Measurements from ENCODE around the gene TBL1XR1.

TBL1XR1 gene

GRCh38 chr3:177134816-177135210, 62.5 kb downstream of the TBL1XR1 start:
- no peak overlapping the region for H2AFZ ChIP-seq (ENCODE audit: low read length)
- H3K27me3 ChIP-seq (ENCODE audit: insufficient read depth, low read length) = no peaks in the 10 kb centered on the region
- no peaks in the 10 kb centered on the region for H3F3A ChIP-seq (ENCODE audit: insufficient read depth, low read length)
- 0 out of 2 replicates have a peak, but pooled peaks cover 2% of the 10 kb centered on the region for H4K20me1 ChIP-seq (ENCODE audit: insufficient read depth, low read length)
- peaks cover 98% of the 10 kb centered on the region for H3K79me2 ChIP-seq (ENCODE audit: insufficient read depth, low read length)
- H3K9ac ChIP-seq (ENCODE audit: low read length) = no peak overlapping the region
- H3K36me3 ChIP-seq (ENCODE audit: insufficient read depth, low read length) = peaks cover 81% of the 10 kb centered on the region
- no peaks in the 10 kb centered on the region for H3K9me2 ChIP-seq (ENCODE audit: low read depth, low read length)
- peaks cover 42% of the 10 kb centered on the region for H3K4me1 ChIP-seq (ENCODE audit: insufficient read depth, low read length, severe bottlenecking)
- peak overlapping the region; percentile 25 for H3K27ac ChIP-seq (ENCODE audit: low read depth, low read length, poor library complexity, severe bottlenecking)
- H3K9me3 ChIP-seq (ENCODE audit: low read length) = peaks cover 13% of the 10 kb centered on the region; the same call in 1 of the 2 replicates
- no peak for TF ChIP-seq CTCF (IDR thresholded peaks at IDR 0.05; ENCODE audit: low read length)
- no peak overlapping the region for H3K4me3 ChIP-seq (ENCODE audit: low read depth, low read length, poor library complexity, severe bottlenecking)
- no peak overlapping the region for H3K4me2 ChIP-seq (ENCODE audit: low read length)

GRCh38 chr3:177133860-177134815, 63.1 kb downstream of the TBL1XR1 start:
- Histone ChIP-seq H3F3A (ENCODE audit: insufficient read depth, low read length) (no peaks in the 10 kb centered on the region), H3K27ac (ENCODE audit: low read depth, low read length, poor library complexity, severe bottlenecking) (peak overlapping the region; percentile 25), H3K4me1 (ENCODE audit: insufficient read depth, low read length, severe bottlenecking) (peaks cover 35% of the 10 kb centered on the region), H3K4me2 (ENCODE audit: low read length) (no peak overlapping the region), H3K9ac (ENCODE audit: low read length) (no peak overlapping the region), H3K9me2 (ENCODE audit: low read depth, low read length) (no peaks in the 10 kb centered on the region), H3K9me3 (ENCODE audit: low read length) (peaks cover 13% of the 10 kb centered on the region; the same call in 1 of the 2 replicates), H3K36me3 (ENCODE audit: insufficient read depth, low read length) (peaks cover 86% of the 10 kb centered on the region), H2AFZ (ENCODE audit: low read length) (no peak overlapping the region), H3K4me3 (ENCODE audit: low read depth, low read length, poor library complexity, severe bottlenecking) (no peak overlapping the region), H3K79me2 (ENCODE audit: insufficient read depth, low read length) (peaks cover 98% of the 10 kb centered on the region), H4K20me1 (ENCODE audit: insufficient read depth, low read length) (0 out of 2 replicates have a peak, but pooled peaks cover 2% of the 10 kb centered on the region), H3K27me3 (ENCODE audit: insufficient read depth, low read length) (no peaks in the 10 kb centered on the region)
- TF ChIP-seq EZH2 (IDR thresholded peaks at IDR 0.05; ENCODE audit: borderline replicate concordance, low read length) = no peak
- TF ChIP-seq CTCF (IDR thresholded peaks at IDR 0.05; ENCODE audit: low read length) = no peak

- Histone ChIP-seq H3K9me3 (ENCODE audit: low read length) (peaks cover 12% of the 10 kb centered on the region; the same call in 1 of the 2 replicates), H3K4me2 (ENCODE audit: low read length) (peak overlapping the region; percentile 5; the same call in 1 of the 2 replicates), H2AFZ (ENCODE audit: low read length) (no peak overlapping the region), H3K27me3 (ENCODE audit: insufficient read depth, low read length) (no peaks in the 10 kb centered on the region), H3K4me1 (ENCODE audit: insufficient read depth, low read length, severe bottlenecking) (peaks cover 34% of the 10 kb centered on the region), H4K20me1 (ENCODE audit: insufficient read depth, low read length) (0 out of 2 replicates have a peak, but pooled peaks cover 2% of the 10 kb centered on the region), H3K36me3 (ENCODE audit: insufficient read depth, low read length) (peaks cover 88% of the 10 kb centered on the region), H3K9me2 (ENCODE audit: low read depth, low read length) (no peaks in the 10 kb centered on the region), H3K4me3 (ENCODE audit: low read depth, low read length, poor library complexity, severe bottlenecking) (no peak overlapping the region), H3K27ac (ENCODE audit: low read depth, low read length, poor library complexity, severe bottlenecking) (peak overlapping the region; percentile 60), H3F3A (ENCODE audit: insufficient read depth, low read length) (no peaks in the 10 kb centered on the region), H3K9ac (ENCODE audit: low read length) (no peak overlapping the region), H3K79me2 (ENCODE audit: insufficient read depth, low read length) (peaks cover 98% of the 10 kb centered on the region)
- TF ChIP-seq EZH2 (IDR thresholded peaks at IDR 0.05; ENCODE audit: borderline replicate concordance, low read length) = no peak
- no peak for TF ChIP-seq CTCF (IDR thresholded peaks at IDR 0.05; ENCODE audit: low read length)
Observed at GRCh38 chr3:177131927-177132636, 65.2 kb downstream of the TBL1XR1 start.

Measured in OCI-LY1 (cell line).